ENCODE results near the gene TMF1.
A peak's percentile ranks its signal among the peaks of the same experiment; 100 is the strongest.

TMF1 gene

GRCh38 chr3:69014022-69014580, 38.0 kb downstream of the TMF1 start:
- DNase-seq (ENCODE audit: low spot score): no peak

- peak; percentile 87 for DNase-seq (ENCODE audit: low spot score)
Observed at GRCh38 chr3:69013253-69014021, 38.7 kb downstream of the TMF1 start, which contains the start of gene EOGT. TSS of gene EOGT (minus strand) at chr3:69013684. CDS start at chr3:69009846, 3,838 bp downstream.

- no peak for DNase-seq (ENCODE audit: low spot score)
Observed at GRCh38 chr3:69012800-69013252, 39.3 kb downstream of the TMF1 start.

GRCh38 chr3:69012100-69012799, 39.9 kb downstream of the TMF1 start:
- peak; percentile 18 for DNase-seq (ENCODE audit: low spot score)

GRCh38 chr3:69011096-69011730, 40.9 kb downstream of the TMF1 start:
- no peak for DNase-seq (ENCODE audit: low spot score)

- peak; percentile 62 for DNase-seq (ENCODE audit: low spot score)
Observed at GRCh38 chr3:69009559-69010410, 42.3 kb downstream of the TMF1 start.

GRCh38 chr3:69008980-69009379, 43.2 kb downstream of the TMF1 start:
- DNase-seq (ENCODE audit: low spot score): peak; percentile 11

- no peak for DNase-seq (ENCODE audit: low spot score)
Observed at GRCh38 chr3:69005791-69006482, 46.2 kb downstream of the TMF1 start.

- no peak for DNase-seq (ENCODE audit: low spot score)
Observed at GRCh38 chr3:69005071-69005790, 46.9 kb downstream of the TMF1 start.

- no peak for DNase-seq (ENCODE audit: low spot score)
Observed at GRCh38 chr3:69004138-69004537, 48.0 kb downstream of the TMF1 start.

- no peak for DNase-seq (ENCODE audit: low spot score)
Observed at GRCh38 chr3:68999605-69000004, 52.5 kb downstream of the TMF1 start.

- no peak for DNase-seq (ENCODE audit: low spot score)
Observed at GRCh38 chr3:68999158-68999557, 53.0 kb downstream of the TMF1 start.

- DNase-seq (ENCODE audit: low spot score): no peak
Observed at GRCh38 chr3:68997887-68998286, 54.2 kb downstream of the TMF1 start.

- no peak for DNase-seq (ENCODE audit: low spot score)
Observed at GRCh38 chr3:68996356-68996995, 55.7 kb downstream of the TMF1 start.

- DNase-seq (ENCODE audit: low spot score): no peak
Observed at GRCh38 chr3:68988740-68989139, 63.4 kb downstream of the TMF1 start.

GRCh38 chr3:68987322-68987721, 64.8 kb downstream of the TMF1 start:
- DNase-seq (ENCODE audit: low spot score): no peak

- DNase-seq (ENCODE audit: low spot score): no peak
Observed at GRCh38 chr3:68986496-68987208, 65.5 kb downstream of the TMF1 start.

- no peak for DNase-seq (ENCODE audit: low spot score)
Observed at GRCh38 chr3:68985146-68985790, 66.9 kb downstream of the TMF1 start.

Measured in iPS-NIHi11 (cell line).